HCT116 (cell line): ENCODE results near the gene JAK1. TPM values are rescaled to one million over a fixed set of nuclear protein-coding genes. Genes with fewer than 3 reads are reported as not detected.

Experiments
- ATAC-seq: fragments of 200-7000 bp; cut with Tn5 transposase; 2 replicates; pipeline ENCODE4 v1.9.1; 2020; ENCODE audit warnings: mild to moderate bottlenecking, moderate library complexity
- BruUV-seq: library from RNA; stranded (reverse); fragments of 400-500 nt; replicated peaks from 2 replicates; lab custom pipeline; 2021; lab: Mats Ljungman, UMichigan
- CTCF ChIA-PET: fragments of 300-600 bp; sonication (Branson Sonifier 250); formaldehyde crosslinking; loops from one replicate; lab custom pipeline; 2021; ENCODE audit warnings: antibody characterized with exemption; lab: Charles Lee
- POLR2A ChIA-PET: fragments of 300-600, 350-600 bp; sonication (Branson Sonifier 250); formaldehyde crosslinking; loops from one replicate; lab custom pipeline; 2021; ENCODE audit warnings: antibody characterized with exemption; lab: Charles Lee
- RAD21 ChIA-PET, 2 experiments: fragments of 300-600 bp; sonication (Branson Sonifier 250); formaldehyde crosslinking; loops; one replicate each; lab custom pipeline; 2023; ENCODE audit warnings: low total read pairs in 2 of 2; ENCODE audit not compliant: uncharacterized antibody in 2 of 2, unreplicated experiment in 2 of 2, low non-redundant PET in 1 of 2; lab: Charles Lee
- DNase-seq: peaks from one replicate; pipeline ENCODE4 v3.0.0-alpha.2; 2010; ENCODE audit warnings: low read depth, low spot score
- H2AFZ ChIP-seq: fragments of 200-600 bp; shearing (Covaris generic), sonication (generic); 2 replicates; pipeline ENCODE4 v1.6.1; 2017; ENCODE audit warnings: low read depth, mixed run types, mixed read lengths, antibody characterized with exemption, low read length; ENCODE audit not compliant: poor library complexity, severe bottlenecking
- H3K27ac ChIP-seq: 2 replicates; pipeline ENCODE4 v1.5.1; 2012; ENCODE audit warnings: low read depth, low read length
- H3K27me3 ChIP-seq: fragments of 200-600 bp; sonication (generic); 2 replicates; pipeline ENCODE4 v1.6.1; 2016; ENCODE audit warnings: mixed run types, low read length, mixed read lengths; ENCODE audit not compliant: insufficient read depth
- H3K36me3 ChIP-seq, 2 experiments: fragments of 200-500 bp in 1 of 2; fragments of 200-600 bp in 1 of 2; sonication (Bioruptor generic) in 1 of 2; sonication (generic) in 1 of 2; 2 replicates each; pipeline versions ENCODE4 v1.5.1 to v1.6.1; 2014 to 2016; ENCODE audit warnings: low read length in 2 of 2, inconsistent platforms in 1 of 2, mixed read lengths in 1 of 2, mixed run types in 1 of 2; ENCODE audit not compliant: insufficient read depth in 2 of 2, control insufficient read depth in 1 of 2
- H3K4me1 ChIP-seq, 2 experiments: fragments of 200-600 bp in 1 of 2; sonication (generic) in 1 of 2; 2 replicates each; pipeline versions ENCODE4 v1.5.1 to v1.6.1; 2012 to 2017; ENCODE audit warnings: low read length in 2 of 2, inconsistent platforms in 1 of 2, mild to moderate bottlenecking in 1 of 2, mixed read lengths in 1 of 2, mixed run types in 1 of 2, moderate library complexity in 1 of 2; ENCODE audit not compliant: insufficient read depth in 2 of 2, control insufficient read depth in 1 of 2
- H3K4me2 ChIP-seq: fragments of 200-600 bp; sonication (generic); 2 replicates; pipeline ENCODE4 v1.6.1; 2017; ENCODE audit warnings: mixed run types, low read length, mixed read lengths
- H3K4me3 ChIP-seq, 2 experiments: fragments of 200-600 bp in 1 of 2; sonication (generic) in 1 of 2; replicated peaks in 1 of 2; 2 replicates each; pipeline ENCODE4 v1.5.1; 2011 to 2016; ENCODE audit warnings: low read length in 2 of 2, control low read depth in 1 of 2, low read depth in 1 of 2, mild to moderate bottlenecking in 1 of 2, mixed read lengths in 1 of 2, mixed run types in 1 of 2
- H3K79me2 ChIP-seq: fragments of 200-600 bp; sonication (generic); 2 replicates; pipeline ENCODE4 v1.6.1; 2017; ENCODE audit warnings: mild to moderate bottlenecking, mixed run types, low read length, moderate library complexity, mixed read lengths; ENCODE audit not compliant: insufficient read depth
- H3K9ac ChIP-seq: fragments of 200-600 bp; sonication (generic); 2 replicates; pipeline ENCODE4 v1.6.1; 2016; ENCODE audit warnings: low read length, mixed read lengths
- H3K9me2 ChIP-seq: fragments of 200-600 bp; sonication (generic), shearing (Covaris generic); 2 replicates; pipeline ENCODE4 v1.6.1; 2017; ENCODE audit warnings: mixed run types, mild to moderate bottlenecking, moderate library complexity; ENCODE audit not compliant: insufficient read depth
- H3K9me3 ChIP-seq, 2 experiments: fragments of 200-500 bp in 1 of 2; fragments of 200-600 bp in 1 of 2; sonication (Bioruptor generic) in 1 of 2; sonication (generic) in 1 of 2; 2 replicates each; pipeline ENCODE4 v1.6.1; 2014 to 2017; ENCODE audit warnings: low read length in 2 of 2, mixed read lengths in 2 of 2, inconsistent platforms in 1 of 2, low read depth in 1 of 2, mild to moderate bottlenecking in 1 of 2, mixed run types in 1 of 2, moderate library complexity in 1 of 2; ENCODE audit not compliant: control insufficient read depth in 1 of 2, insufficient read depth in 1 of 2
- H4K20me1 ChIP-seq: fragments of 200-600 bp; sonication (generic), shearing (Covaris generic); 2 replicates; pipeline ENCODE4 v1.6.1; 2017; ENCODE audit warnings: mixed run types, mild to moderate bottlenecking, moderate library complexity; ENCODE audit not compliant: insufficient read depth
- CBX3 ChIP-seq: IDR thresholded peaks from 2 replicates; pipeline ENCODE4 v1.6.1; 2012; ENCODE audit warnings: low read depth
- CEBPB ChIP-seq: IDR thresholded peaks from 2 replicates; pipeline ENCODE4 v1.6.1; 2012; ENCODE audit warnings: low read depth
- EGR1 ChIP-seq: IDR thresholded peaks from 2 replicates; pipeline ENCODE4 v1.6.1; 2012; ENCODE audit warnings: low read depth
- ELF1 ChIP-seq: IDR thresholded peaks from 2 replicates; pipeline ENCODE4 v1.6.1; 2012; ENCODE audit warnings: low read depth, borderline replicate concordance
- POLR2A ChIP-seq: IDR thresholded peaks from 2 replicates; pipeline ENCODE4 v1.7.0; 2011; ENCODE audit warnings: borderline replicate concordance; ENCODE audit not compliant: insufficient read depth, insufficient read length; ENCODE audit errors: extremely low read depth
- POLR2AphosphoS5 ChIP-seq: IDR thresholded peaks from 2 replicates; pipeline ENCODE4 v1.6.1; 2011; ENCODE audit warnings: mild to moderate bottlenecking, low read depth, low read length, moderate library complexity
- SIN3A ChIP-seq: IDR thresholded peaks from 2 replicates; pipeline ENCODE4 v1.6.1; 2012; ENCODE audit warnings: low read depth
- TCF7L2 ChIP-seq: IDR thresholded peaks from 2 replicates; pipeline ENCODE4 v1.7.0; 2011; ENCODE audit warnings: borderline replicate concordance, inconsistent platforms; ENCODE audit not compliant: insufficient read depth, insufficient read length; ENCODE audit errors: extremely low read depth
- YY1 ChIP-seq: IDR thresholded peaks from 2 replicates; pipeline ENCODE4 v1.6.1; 2011; ENCODE audit warnings: low read length, low read depth, moderate library complexity, mild to moderate bottlenecking; ENCODE audit not compliant: insufficient replicate concordance; ENCODE audit errors: extremely low read depth
- ZNF274 ChIP-seq: fragments of 200-500 bp; sonication (Bioruptor generic); IDR thresholded peaks from 2 replicates; pipeline ENCODE4 v1.6.1; 2014; ENCODE audit warnings: mild to moderate bottlenecking, low read depth, low read length, inconsistent platforms
- intact Hi-C: fragments of 100-400 bp; cut with micrococcal nuclease; formaldehyde crosslinking; loops from 2 replicates; pipeline ENCODE4 v1.10.0; 2022
- total RNA-seq: library from RNA; stranded (reverse); gene quantifications from one replicate; pipeline ENCODE4 v1.2.1, GENCODE V29; 2021; ENCODE audit not compliant: unreplicated experiment
- TF ChIP-seq, protein P1 (sequence below), 3 experiments: fragments of 200-600 bp in 1 of 3; sonication (generic) in 1 of 3; IDR thresholded peaks in 2 of 3; conservative IDR thresholded peaks in 1 of 3; 2 replicates each; pipeline ENCODE4 v1.5.1; 2012 to 2017; ENCODE audit warnings: low read depth in 2 of 3, low read length in 2 of 3, antibody characterized with exemption in 1 of 3, borderline replicate concordance in 1 of 3, control low read depth in 1 of 3, mild to moderate bottlenecking in 1 of 3, mixed read lengths in 1 of 3, mixed run types in 1 of 3, moderate library complexity in 1 of 3; ENCODE audit not compliant: insufficient read depth in 1 of 3

JAK1 gene
- total RNA-seq, 1 experiment from 2014 or later = 53.2 TPM

DNA sequence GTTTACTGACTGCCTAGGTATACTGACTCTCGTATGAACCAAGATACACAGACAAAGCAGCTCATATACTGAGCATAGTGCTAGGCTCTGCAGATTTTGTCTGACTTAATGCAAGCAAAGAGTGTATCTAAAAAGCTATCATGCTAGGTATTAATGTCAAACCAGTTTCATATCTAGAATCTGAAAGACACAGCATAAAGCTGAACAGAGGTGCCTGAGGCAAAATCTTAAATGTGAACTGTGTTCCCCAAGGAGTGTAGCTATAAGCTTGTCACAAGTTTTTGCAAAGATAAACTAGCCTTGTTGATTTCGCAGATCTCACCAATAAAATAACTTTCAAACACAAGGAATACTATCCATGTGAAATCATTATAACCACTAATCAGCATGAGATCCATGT lies 18.1 kb downstream of the JAK1 start:
- POLR2A ChIA-PET = interaction anchor here (1.3 kb wide), 2 partner anchors 11 to 31 kb away, joined by 3 read pairs; no protein-coding TSS in a partner anchor
- H3K36me3 ChIP-seq = no peaks in the 10 kb centered on the region
- RAD21 ChIA-PET = no interaction called here
- no peak overlapping the region for H3K27ac ChIP-seq
- CTCF ChIA-PET = no interaction called here
- no TSS peak for BruUV-seq
- TF ChIP-seq ZNF274 = no peak
- TF ChIP-seq CBX3 = no peak
- no peak for TF ChIP-seq EGR1
- H2AFZ ChIP-seq = no peak overlapping the region
- DNase-seq (no peak), ATAC-seq (no peak)
- peaks cover 5 to 17% of the 10 kb centered on the region in 2 experiments; a peak in 3 of 4 replicates for H3K4me1 ChIP-seq
- intact Hi-C loops = no loop called here
- no peaks in the 10 kb centered on the region for H3K27me3 ChIP-seq
- no peak overlapping the region for H3K4me2 ChIP-seq
- H4K20me1 ChIP-seq = peaks cover 9% of the 10 kb centered on the region; the same call in 1 of the 2 replicates
- no peaks in the 10 kb centered on the region for H3K9me3 ChIP-seq
- H3K9me2 ChIP-seq = no peaks in the 10 kb centered on the region
- peaks cover 59% of the 10 kb centered on the region for H3K79me2 ChIP-seq
- H3K4me3 ChIP-seq = no peak overlapping the region
- no peak overlapping the region for H3K9ac ChIP-seq

DNA sequence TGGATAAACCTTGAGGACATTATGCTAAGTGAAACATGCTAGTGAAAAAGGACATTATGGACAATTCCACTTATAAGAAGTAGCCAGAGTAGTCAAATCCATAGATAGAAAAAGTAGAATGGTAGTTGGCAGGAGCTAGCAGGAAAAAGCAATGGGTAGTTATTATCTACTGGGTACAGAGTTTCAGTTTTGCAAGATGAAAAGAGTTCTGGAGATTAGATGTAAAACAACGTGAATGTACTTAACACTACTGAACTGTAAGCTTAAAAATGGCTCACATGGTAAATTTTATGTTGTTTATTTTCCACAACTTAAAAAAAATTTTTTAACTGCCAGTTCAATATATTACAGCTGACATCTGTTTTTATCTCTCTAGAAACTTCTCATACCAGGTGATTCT lies 19.4 kb downstream of the JAK1 start:
- Histone ChIP-seq H3K27me3 (no peaks in the 10 kb centered on the region), H3K79me2 (peaks cover 53% of the 10 kb centered on the region), H3K4me2 (no peak overlapping the region), H3K9me3 (no peaks in the 10 kb centered on the region), H3K27ac (no peak overlapping the region), H2AFZ (no peak overlapping the region), H3K36me3 (no peaks in the 10 kb centered on the region), H3K9ac (no peak overlapping the region), H3K9me2 (no peaks in the 10 kb centered on the region), H4K20me1 (peaks cover 9% of the 10 kb centered on the region; the same call in 1 of the 2 replicates), H3K4me1 (peaks cover 5 to 8% of the 10 kb centered on the region in 2 experiments; a peak in 3 of 4 replicates), H3K4me3 (no peak overlapping the region)
- CTCF ChIA-PET = no interaction called here
- POLR2A ChIA-PET = no interaction called here
- ATAC-seq (no peak), DNase-seq (no peak)
- BruUV-seq = no TSS peak
- TF ChIP-seq ELF1 = no peak
- TF ChIP-seq POLR2AphosphoS5 = no peak
- TF ChIP-seq POLR2A = no peak
- TF ChIP-seq SIN3A = no peak
- no peak for TF ChIP-seq CEBPB
- TF ChIP-seq TCF7L2 = no peak
- no peak for TF ChIP-seq YY1
- TF ChIP-seq, protein P1, sequence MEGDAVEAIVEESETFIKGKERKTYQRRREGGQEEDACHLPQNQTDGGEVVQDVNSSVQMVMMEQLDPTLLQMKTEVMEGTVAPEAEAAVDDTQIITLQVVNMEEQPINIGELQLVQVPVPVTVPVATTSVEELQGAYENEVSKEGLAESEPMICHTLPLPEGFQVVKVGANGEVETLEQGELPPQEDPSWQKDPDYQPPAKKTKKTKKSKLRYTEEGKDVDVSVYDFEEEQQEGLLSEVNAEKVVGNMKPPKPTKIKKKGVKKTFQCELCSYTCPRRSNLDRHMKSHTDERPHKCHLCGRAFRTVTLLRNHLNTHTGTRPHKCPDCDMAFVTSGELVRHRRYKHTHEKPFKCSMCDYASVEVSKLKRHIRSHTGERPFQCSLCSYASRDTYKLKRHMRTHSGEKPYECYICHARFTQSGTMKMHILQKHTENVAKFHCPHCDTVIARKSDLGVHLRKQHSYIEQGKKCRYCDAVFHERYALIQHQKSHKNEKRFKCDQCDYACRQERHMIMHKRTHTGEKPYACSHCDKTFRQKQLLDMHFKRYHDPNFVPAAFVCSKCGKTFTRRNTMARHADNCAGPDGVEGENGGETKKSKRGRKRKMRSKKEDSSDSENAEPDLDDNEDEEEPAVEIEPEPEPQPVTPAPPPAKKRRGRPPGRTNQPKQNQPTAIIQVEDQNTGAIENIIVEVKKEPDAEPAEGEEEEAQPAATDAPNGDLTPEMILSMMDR (IDR thresholded peaks at IDR 0.05 in 2 of 3, conservative IDR thresholded peaks at IDR 0.05 in 1 of 3; ENCODE audit: borderline replicate concordance in 1 of 3, insufficient read depth in 1 of 3, low read depth in 2 of 3, low read length in 2 of 3) = no peak
- TF ChIP-seq CBX3 = no peak
- RAD21 ChIA-PET = no interaction called here
- intact Hi-C loops = no loop called here
